HG02970 (cell line): ENCODE results near the gene SPPL2B.

Experiments used
- ATAC-seq: cut with Tn5 transposase; IDR thresholded peaks from one replicate; pipeline ENCODE4 v1.9.1; 2021; ENCODE audit warnings: mild to moderate bottlenecking, moderate library complexity, moderate number of reproducible peaks; ENCODE audit not compliant: unreplicated experiment, low FRiP score

SPPL2B gene

DNA sequence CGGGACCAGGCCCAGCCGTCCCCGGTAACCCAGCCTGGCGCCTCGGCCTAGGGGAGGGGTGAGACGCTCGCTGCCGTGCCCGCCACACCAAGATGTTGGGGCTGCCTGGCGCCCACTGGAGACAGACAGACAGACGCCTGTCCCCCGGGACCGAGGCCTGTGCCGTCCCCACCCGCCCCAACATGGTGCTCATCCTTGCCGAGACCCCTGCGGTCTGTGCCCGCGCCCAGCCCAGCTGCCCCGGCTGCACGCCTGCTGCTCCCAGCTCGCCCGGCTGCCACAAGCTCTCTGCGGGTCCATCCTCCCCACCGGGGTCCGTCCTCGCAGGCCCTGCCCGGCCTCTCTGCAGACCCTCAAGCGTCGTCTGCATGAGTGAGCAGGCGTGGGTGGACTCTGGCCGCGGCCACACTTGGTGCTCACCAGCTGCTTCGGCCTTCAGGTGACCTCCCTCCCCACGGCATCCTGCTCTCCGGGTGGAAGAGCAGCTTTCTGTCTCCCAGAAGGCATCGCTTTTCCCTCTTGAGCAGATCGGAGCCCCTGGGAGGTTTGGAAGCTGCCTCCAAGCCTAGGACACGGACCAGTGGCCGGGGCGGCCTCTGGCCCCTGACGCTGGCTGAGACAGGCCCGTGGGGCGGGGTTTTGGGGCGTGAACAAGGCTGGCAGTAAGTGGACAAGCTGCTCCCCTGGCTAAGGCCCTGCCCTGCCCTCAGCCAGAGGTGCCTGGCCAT lies 24.8 kb downstream of the SPPL2B start:
- ATAC-seq: no peak

DNA sequence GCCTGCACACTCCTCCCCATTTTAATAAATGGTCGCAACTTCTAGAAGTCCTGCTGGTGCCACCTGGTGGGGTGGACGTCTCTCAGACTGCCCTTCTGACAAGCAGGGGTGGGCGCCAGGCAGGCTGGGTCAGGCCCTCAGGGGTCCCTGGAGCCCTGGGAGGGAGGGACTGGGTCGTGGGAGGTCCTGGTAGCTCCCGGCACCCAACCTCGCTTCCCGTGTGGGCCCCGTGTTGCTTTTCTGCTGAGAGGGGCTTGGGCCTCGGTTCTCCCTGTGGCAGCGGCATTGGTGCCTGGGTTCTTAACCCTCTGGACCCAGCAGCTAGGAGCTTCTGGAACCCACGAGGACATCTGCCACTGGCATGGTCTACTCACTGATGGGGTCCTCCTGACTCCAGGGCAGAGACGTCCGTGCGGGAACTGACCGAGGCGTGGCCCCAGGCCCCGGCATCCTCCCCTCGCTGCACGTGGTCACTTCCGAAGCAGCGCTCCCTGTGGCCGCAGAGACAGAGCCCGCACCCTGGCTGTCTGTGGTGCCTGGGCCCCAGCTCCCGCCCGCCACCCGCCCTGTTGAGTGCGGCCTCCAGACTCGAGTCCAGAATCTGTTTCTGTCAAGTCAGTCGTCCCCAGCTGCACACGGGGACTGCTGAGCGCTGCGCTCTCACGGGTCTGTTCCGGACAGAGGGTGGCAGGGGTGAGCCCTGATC lies 25.6 kb downstream of the SPPL2B start:
- ATAC-seq: no peak

DNA sequence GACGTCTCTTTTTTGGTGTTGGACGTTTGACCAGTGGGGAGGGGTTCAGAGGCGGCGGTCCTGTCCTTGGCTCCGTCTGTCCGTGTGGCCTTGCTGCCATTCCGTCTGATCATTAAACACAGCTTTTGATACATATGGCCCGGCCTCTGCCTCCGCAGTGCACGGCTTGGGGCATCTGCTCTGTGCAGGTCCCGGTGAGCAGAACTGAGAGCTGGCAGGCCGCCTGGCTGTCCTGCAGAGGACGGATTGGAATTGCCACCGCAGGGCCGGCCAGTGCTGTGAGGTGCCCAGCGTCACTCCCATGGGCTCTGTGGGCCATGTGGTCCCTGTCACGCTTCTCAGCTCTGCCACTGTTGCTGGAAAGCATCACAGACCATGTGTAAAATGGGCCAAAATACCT lies 26.2 kb downstream of the SPPL2B start:
- no peak for ATAC-seq

DNA sequence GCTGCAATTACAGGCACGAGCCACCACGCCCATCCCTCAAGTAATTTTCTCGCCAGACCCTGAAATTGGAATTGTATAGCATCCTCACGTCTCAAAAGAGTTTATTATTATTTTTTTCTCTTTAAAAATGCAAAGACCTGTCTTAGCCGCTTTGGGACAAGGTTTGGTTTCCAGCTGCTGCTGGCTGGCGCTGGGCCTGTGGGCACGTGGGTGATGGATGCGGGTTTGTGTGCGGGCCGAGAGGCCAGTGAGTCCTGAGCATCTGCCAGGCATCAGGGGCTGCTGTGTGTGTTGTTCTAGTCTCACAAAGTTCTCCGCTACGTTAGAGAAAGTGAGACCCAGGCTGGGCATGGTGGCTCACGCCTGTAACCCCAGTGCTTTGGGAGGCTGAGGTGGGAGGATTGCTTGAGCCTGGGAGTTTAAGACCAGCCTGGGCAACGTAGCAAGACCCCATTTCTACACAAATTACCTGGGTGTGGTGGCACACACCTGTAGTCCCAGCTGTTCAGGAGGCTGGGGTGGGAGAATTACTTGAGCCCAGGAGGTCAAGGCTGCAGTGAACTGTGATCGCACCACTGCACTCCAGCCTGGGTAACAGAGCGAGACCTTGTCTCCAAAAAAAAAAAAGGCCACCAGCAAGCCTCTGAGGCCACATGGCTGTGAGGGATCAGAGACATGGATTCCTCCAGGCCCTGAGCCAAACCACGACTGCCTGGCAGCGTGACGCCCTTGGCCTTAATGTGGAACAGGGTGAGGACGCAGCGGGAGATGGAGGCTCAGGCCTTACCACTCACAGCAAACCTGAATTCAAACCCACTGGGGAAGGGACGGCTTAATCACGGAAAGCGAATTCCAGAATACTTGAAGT lies 26.9 kb downstream of the SPPL2B start:
- no peak for ATAC-seq

DNA sequence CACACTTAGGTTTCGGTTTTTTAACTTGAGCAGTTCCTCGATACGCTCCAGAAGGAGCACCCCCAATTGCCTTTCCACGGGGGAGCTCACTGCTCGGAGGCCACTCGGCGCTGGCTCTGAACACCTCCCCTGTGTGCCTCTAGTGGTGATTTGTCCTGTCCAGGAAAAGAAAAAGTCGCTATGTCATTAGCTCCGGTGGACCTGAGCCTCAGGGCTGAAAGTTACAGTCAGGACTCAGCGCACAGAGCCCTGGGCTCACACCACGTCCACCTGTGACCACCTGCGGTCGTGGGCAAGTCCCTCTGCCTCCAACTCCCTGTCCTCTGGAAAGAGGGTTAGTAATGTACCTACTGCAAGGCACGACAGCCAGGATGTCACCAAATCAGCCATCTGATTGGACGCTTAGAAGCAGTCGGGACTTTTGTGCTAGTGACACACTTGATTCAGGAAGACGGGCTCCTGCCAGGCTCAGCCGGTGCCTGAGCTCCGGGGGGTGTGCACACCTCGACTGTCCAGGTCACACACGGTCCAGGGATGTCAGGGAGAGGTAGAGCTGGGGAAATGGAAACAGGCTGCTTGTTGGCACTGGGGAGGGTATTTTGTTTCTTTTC lies 27.7 kb downstream of the SPPL2B start:
- no peak for ATAC-seq

DNA sequence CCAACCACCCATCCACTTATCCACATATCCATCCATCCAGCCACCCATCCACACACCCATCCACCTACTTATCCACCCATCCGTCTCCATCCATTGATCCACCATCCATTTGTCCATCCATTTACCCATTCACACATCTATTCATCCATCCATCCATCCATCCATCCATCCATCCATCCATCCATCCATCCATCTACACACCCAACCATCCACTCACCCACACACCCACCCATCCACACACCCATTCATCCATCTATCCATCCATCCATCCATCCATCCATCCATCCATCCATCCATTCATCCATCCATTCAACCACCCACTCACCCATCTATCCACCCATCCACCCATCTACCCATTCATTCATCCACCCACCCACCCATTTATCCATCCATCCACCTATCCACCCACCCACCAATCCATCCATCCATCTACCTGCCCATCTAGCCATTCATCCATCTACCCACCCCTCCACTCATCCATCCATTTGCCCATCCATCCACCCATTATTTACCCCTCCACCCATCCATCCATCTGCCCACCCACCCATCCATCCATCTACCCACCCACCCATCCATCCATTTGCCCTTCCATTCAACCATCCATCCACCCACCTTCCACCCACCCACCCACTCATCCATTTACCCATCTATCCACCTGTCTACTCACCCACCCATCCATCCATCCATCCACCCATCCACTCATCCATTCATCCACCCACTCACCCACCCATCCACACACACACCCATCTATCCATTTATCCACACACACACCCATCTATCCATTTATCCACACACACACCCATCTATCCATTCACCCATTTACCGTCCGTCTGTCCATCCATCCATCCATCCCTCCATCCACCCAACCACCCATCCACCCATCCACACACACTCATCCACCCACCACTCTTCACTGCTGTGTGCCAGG lies 29.1 kb downstream of the SPPL2B start:
- no peak for ATAC-seq

DNA sequence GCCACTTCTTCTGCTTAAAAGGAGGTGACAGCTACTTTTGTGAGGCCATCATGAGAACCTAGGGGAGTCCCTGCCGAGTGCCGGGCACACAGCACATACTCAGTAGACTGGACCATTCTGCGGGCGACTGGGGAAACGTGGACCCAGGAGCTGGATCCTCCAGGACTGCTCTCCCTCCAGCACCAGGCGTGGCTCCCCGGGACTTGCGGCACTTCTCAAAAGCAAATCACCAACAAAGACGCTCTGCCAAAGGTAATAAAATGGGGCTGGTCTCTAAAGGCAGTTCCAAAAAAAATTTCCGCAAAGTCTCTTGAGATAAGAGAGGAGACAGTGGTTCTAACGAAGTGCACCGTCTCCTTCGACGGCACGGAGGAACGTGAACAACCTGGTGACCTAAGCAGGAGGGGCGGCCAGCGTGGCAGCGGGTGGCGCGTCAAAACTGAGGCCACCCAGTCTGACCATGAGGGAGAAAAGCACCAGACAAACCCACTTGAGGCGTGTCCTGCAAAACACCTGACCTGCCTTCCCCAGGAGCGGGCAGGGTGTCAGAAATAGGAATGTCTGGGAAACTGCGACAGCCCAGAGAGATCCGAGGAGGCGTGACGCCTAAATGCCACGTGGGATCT lies 30.2 kb downstream of the SPPL2B start:
- ATAC-seq: no peak

DNA sequence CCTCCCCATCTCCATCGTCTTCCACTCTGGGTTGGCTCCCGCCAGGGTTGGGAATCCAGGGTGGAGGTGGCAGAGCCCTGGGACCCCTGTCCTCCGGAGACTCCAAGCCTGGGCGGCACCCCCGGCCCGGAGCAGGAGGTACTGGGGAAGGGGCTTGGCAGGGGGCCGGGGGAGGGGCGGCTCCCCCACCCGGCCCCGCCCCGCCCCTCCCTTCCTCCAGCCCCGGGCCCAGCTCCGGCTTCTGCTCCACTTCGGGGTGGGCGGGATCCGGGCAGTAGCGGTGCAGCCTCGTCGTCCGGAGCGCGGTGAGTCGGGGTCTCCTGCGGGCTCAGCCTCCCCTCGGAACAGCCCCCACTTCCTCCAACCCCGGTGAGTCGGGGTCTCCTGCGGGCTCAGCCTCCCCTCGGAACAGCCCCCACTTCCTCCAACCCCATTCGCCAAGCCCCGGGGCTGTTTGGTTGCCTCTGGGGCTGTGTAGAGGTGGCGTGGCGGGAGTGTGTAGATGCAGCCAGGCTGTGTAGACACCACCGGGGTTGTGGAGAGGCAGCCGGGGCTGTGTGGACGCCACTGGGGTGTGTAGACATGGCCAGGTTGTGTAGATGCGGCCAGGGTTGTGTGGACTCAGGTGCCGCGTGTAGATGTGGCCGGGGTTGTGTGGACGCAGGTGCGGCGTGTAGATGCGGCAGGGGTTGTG lies 31.7 kb downstream of the SPPL2B start, which contains the start of gene TMPRSS9:
TMPRSS9 (plus strand) TSS at position 274 of the 694 bp plus-strand sequence. CDS start 29,521 bp downstream, outside the sequence.
- no peak for ATAC-seq

DNA sequence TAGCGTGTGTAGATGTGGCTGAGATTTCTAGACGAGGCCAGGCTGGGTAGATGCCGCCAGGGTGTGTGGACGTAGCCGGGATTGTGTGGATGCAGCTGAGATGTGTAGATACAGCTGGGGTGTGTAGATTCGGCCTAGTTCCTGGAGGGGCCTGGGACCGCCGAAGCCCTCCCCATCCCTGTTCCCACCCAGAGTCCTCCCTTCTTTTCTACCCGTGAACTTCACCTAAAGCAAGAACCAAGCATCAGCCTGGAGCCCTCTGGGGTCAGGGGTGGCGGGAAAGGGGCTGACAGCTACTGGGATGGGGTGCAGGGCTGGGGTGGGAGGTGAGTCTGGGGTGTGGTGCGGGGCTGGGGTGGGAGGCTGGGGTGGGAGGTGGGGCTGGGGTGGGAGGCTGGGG lies 32.3 kb downstream of the SPPL2B start:
- ATAC-seq: no peak

DNA sequence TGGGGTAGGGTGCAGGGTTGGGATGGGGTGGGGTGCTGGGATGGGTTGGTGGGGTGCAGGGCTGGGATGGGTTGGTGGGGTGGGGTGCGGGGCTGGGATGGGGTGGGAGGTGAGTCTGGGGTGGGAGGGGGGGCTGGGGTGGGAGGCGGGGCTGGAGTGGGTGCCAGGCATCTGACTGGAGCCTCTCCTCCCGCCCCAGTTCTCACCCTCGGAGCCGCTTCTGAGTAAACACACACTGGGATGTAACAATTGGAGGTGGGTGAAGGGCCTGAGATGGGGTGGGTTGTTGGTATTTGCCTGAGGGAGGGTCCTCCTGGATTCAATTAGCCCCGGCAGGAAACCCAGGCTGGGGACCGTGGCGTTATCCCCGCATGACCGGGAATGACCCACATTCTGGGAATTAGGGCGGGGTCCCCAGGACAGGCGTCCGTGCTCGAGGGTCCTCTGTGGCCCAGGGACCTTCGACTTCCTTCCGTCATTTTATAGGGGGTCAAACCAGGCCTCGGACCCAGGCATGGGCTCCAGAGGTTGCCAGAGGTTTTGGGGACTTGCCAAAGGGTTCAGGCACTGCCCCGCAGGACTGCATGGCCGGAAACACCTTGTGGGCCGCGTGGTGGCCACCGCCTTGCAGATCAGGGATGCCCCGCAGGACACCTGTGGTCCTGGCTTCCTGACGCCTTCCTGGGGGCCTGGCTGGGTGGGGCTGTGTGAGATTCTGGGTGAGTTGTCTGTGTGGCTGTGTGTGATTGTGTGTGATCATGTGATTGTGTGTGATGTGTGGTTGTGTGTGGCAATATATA lies 33.0 kb downstream of the SPPL2B start:
- ATAC-seq: no peak

DNA sequence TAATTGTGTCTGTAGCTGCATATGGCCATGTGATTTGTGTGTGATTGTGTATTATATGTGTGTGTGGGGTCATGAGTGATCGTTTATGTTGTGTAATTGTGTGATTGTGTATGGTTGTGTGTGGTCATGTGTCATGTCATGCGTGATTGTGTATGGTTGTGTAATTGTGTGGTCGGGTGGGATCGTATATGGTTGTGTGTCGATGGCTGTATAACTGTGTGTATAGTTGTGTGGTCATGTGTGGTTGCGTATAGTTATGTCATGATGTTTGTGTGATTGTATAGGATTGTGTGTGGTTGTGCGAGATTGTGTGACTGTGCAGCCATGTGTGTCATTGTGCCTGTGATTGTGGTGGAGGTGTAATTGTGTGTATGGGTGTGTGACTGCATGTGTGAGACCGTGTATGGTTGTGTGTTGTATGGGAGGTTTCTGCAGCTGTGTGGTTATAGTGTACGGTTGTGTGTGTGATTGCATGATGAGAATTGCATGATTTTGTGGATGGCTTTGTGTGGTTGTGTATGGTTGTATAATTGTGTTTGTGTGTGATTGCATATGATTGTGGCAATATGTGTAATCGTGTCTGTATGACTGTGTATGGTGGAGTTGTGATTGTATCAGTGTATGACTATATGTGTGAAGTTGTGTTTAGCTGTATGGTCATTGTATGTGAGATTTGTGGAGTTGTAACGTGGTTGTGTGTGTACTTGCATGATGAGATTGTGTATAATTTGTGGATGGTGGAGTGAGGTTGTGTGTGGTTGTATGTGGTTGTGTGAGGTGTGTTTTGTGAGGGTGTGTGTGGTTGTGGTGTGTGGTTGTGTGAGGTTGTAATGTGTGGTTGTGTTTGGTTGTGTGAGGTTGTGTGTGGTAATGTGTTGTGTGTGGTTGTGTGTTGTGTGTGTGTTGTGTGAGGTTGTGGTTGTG lies 33.8 kb downstream of the SPPL2B start:
- ATAC-seq: no peak

DNA sequence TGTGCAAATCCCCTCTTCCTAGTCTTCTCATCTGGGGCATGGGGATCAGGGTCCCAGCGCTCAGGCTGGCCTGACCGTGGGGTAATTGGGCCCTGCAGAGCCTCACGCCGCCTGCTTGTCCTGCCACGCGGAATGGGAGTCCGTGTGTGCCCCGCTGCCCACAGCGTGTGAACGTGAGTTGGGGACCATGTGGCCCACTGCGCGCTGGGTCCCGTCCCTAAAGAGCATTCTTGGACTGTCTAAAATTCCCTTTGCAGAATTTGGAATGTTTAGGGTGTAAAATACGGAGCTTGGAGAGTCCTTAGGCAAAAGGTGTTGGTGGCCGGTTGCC lies 34.5 kb downstream of the SPPL2B start:
- no peak for ATAC-seq

DNA sequence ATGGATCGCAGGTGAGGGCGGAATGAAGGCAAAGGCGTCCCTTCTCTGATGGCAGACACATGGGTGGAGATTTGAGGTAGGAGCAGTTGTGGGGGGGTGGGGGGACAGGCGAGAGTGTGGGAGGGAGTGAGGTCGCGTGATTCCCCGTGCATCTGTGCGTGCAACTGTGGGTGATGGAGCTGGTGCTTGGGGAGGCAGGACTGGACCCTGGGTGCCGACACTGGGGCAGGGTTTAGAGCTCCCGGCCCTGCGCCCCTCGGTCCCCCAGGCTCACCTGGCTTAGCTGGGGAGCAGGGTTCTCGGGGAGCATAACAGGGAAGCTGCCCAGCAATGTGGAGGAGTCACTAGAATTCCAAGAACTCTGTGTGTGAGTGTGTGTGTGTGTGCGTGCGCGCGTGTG lies 34.9 kb downstream of the SPPL2B start:
- no peak for ATAC-seq

DNA sequence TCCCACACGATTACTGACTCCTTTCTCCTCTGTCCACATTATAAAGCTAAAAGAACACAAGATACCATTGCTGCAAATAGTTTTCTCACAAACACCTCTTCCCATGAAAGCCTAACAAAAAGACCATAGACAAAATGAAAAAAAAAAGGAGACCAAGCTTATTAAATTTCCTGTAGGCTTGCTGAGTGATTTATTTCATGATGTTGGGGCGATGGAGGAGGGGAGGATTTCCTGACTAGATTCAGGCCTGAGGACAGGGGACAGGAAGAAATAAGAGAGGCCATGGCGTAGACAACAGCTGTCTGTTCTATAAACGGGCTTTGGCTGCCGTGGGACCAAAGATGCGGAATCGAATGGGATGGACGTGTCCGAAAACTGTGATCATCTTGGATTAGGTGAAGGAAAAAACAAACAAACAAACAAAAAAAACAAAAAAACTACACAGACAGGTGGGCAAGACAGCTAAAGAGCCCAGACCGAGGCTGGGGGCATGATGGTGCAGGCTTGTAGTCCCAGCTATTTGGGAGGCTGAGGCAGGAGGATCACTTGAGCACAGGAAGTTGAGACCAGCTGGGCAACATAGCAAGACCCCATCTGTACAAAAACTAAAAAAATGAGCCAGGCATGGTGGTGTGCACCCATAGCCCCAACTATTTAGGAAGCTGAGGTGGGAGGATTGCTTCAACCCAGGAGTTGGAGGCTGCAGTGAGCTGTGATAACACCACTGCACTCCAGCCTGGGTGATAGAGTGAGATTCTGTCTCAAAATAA lies 36.9 kb downstream of the SPPL2B start:
- no peak for ATAC-seq

DNA sequence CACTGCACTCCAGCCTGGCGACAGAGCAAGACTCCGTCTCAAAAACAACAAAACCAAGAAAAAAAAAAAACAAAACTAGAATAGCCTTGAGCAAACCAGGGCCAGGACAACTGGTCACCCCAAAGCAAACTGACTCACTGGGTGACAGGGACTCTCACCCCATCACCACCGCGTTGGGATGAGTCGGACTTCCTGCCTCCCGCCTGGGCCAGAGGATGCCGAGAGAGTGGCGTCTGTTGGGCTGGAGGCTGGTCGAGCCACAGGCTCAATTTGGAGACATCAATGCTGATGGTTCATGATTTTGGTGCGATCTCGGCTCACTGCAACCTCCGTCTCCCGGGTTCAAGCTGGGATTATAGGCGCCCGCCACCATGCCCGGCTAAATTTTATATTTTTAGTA lies 43.2 kb downstream of the SPPL2B start:
- no peak for ATAC-seq

DNA sequence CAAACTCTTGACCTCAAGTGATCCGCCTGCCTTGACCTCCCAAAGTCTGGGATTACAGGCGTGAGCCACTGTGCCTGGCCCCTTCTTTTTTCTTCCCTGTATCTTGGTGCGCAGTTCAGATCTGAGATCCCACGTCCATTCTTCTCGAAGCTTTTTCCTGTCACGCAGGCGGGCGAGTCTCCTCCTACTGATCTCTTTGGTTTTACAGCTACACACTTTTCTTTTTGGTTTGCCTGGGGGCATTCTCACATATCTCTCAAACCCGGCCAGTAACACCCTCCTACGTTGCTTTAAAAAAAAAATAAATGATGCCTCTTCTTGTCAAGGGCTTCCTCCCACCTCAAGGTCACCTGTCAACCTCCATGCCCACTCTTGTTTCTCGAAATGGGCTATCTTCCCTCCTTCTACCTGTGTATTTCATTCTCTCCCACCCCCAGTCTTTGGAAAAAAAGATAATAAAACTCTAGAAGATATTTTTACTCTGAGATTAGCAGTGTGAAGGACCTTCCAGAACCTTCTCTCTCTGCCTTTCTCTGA lies 43.7 kb downstream of the SPPL2B start:
- ATAC-seq: no peak
